WTC11 (cell line): ENCODE measurements around the gene MAGEB17. TPM values are rescaled to one million over a fixed set of nuclear protein-coding genes. Genes with fewer than 3 reads are reported as not detected.
A peak's percentile ranks its signal among the peaks of the same experiment; 100 is the strongest.

ENCODE experiments used
- ATAC-seq: fragments of 200-7000 bp; cut with Tn5 transposase; 2 replicates; pipeline ENCODE4 v1.10.0; 2021; ENCODE audit warnings: mild to moderate bottlenecking, moderate library complexity
- CTCF ChIA-PET: fragments of 300-600 bp; sonication (Branson Sonifier 250); formaldehyde crosslinking; loops from one replicate; lab custom pipeline; 2021; ENCODE audit warnings: antibody characterized with exemption; lab: Charles Lee
- POLR2A ChIA-PET: fragments of 350-600 bp; sonication (Branson Sonifier 250); formaldehyde crosslinking; loops from one replicate; lab custom pipeline; 2021; ENCODE audit warnings: antibody characterized with exemption; lab: Charles Lee
- DNase-seq: peaks from one replicate; pipeline ENCODE4 v3.0.0; 2021; ENCODE audit warnings: low spot score
- H3K27ac Mint-ChIP-seq: 2 replicates; pipeline ENCODE4 v1.8.0; 2021; ENCODE audit warnings: mixed read lengths
- H3K27me3 Mint-ChIP-seq: 2 replicates; pipeline ENCODE4 v1.8.0; 2021; ENCODE audit warnings: low read depth, mild to moderate bottlenecking, moderate library complexity, mixed read lengths
- H3K36me3 Mint-ChIP-seq: 2 replicates; pipeline ENCODE4 v1.8.0; 2021; ENCODE audit warnings: mixed read lengths
- H3K4me1 Mint-ChIP-seq: 2 replicates; pipeline ENCODE4 v1.8.0; 2022; ENCODE audit warnings: mixed read lengths
- H3K4me3 Mint-ChIP-seq: 2 replicates; pipeline ENCODE4 v1.8.0; 2021; ENCODE audit warnings: mild to moderate bottlenecking, moderate library complexity, mixed read lengths
- H3K9me3 Mint-ChIP-seq: 2 replicates; pipeline ENCODE4 v1.8.0; 2021; ENCODE audit warnings: mixed read lengths
- CREB1 ChIP-seq: sonication (generic); formaldehyde crosslinking; IDR thresholded peaks from 2 replicates; pipeline ENCODE4 v1.8.0; 2023; ENCODE audit warnings: mild to moderate bottlenecking, missing genetic modification reagents
- EMX1 ChIP-seq: fragments of 250-450 bp; sonication (Bioruptor Pico); IDR thresholded peaks from 2 replicates; pipeline ENCODE4 v1.8.0; 2021; ENCODE audit warnings: mild to moderate bottlenecking
- ESRRA ChIP-seq: sonication (generic); formaldehyde crosslinking; IDR thresholded peaks from 2 replicates; pipeline ENCODE4 v1.8.1; 2022; ENCODE audit warnings: mild to moderate bottlenecking, missing genetic modification reagents, borderline replicate concordance
- FOXK1 ChIP-seq: sonication (generic); formaldehyde crosslinking; IDR thresholded peaks from 2 replicates; pipeline ENCODE4 v1.8.0; 2022; ENCODE audit warnings: mild to moderate bottlenecking, moderate library complexity, missing genetic modification reagents
- GTF2I ChIP-seq: fragments of 250-450 bp; sonication (Bioruptor Pico); conservative IDR thresholded peaks from 2 replicates; pipeline ENCODE4 v1.4.0; 2021; ENCODE audit warnings: mild to moderate bottlenecking
- HMGA2 ChIP-seq: fragments of 250-450 bp; sonication (Bioruptor Pico); IDR thresholded peaks from 2 replicates; pipeline ENCODE4 v1.4.0; 2021; ENCODE audit warnings: mild to moderate bottlenecking, moderate library complexity
- JUN ChIP-seq: sonication (generic); formaldehyde crosslinking; IDR thresholded peaks from 2 replicates; pipeline ENCODE4 v1.8.0; 2023; ENCODE audit warnings: mild to moderate bottlenecking, missing genetic modification reagents
- SMAD4 ChIP-seq: sonication (generic); formaldehyde crosslinking; IDR thresholded peaks from 2 replicates; pipeline ENCODE4 v1.8.0; 2022; ENCODE audit warnings: mild to moderate bottlenecking, missing genetic modification reagents
- TCF7 ChIP-seq: sonication (generic); formaldehyde crosslinking; IDR thresholded peaks from 2 replicates; pipeline ENCODE4 v1.8.0; 2022; ENCODE audit warnings: mild to moderate bottlenecking, low read depth, missing genetic modification reagents, moderate library complexity
- ZNF219 ChIP-seq: sonication (generic); formaldehyde crosslinking; IDR thresholded peaks from 2 replicates; pipeline ENCODE4 v1.8.0; 2023; ENCODE audit warnings: missing genetic modification reagents, mild to moderate bottlenecking, borderline replicate concordance
- ZNF263 ChIP-seq: sonication (generic); formaldehyde crosslinking; IDR thresholded peaks from 2 replicates; pipeline ENCODE4 v1.8.1; 2022; ENCODE audit warnings: low read depth, mild to moderate bottlenecking, moderate library complexity, missing genetic modification reagents
- ZNF317 ChIP-seq: sonication (generic); formaldehyde crosslinking; IDR thresholded peaks from 2 replicates; pipeline ENCODE4 v1.8.1; 2023; ENCODE audit warnings: low read depth, mild to moderate bottlenecking, moderate library complexity, missing genetic modification reagents, borderline replicate concordance
- total RNA-seq: library from RNA; stranded (reverse); gene quantifications from 3 replicates; pipeline ENCODE4 v1.2.3, GENCODE V29; 2021
- TF ChIP-seq, protein P1 (sequence below): sonication (generic); formaldehyde crosslinking; IDR thresholded peaks from 2 replicates; pipeline ENCODE4 v1.8.0; 2023; ENCODE audit warnings: missing genetic modification reagents
- TF ChIP-seq, protein P2 (sequence below): sonication (generic); formaldehyde crosslinking; IDR thresholded peaks from 2 replicates; pipeline ENCODE4 v1.8.1; 2023; ENCODE audit warnings: mild to moderate bottlenecking, missing genetic modification reagents
- TF ChIP-seq, protein P3 (sequence below): sonication (generic); formaldehyde crosslinking; IDR thresholded peaks from 2 replicates; pipeline ENCODE4 v1.8.1; 2022; ENCODE audit warnings: low read depth, missing genetic modification reagents, borderline replicate concordance
- TF ChIP-seq, protein P4 (sequence below): sonication (generic); formaldehyde crosslinking; IDR thresholded peaks from 2 replicates; pipeline ENCODE4 v1.8.0; 2022; ENCODE audit warnings: mild to moderate bottlenecking, missing genetic modification reagents
- TF ChIP-seq, protein P5 (sequence below): fragments of 250-450 bp; sonication (Bioruptor Pico); IDR thresholded peaks from 2 replicates; pipeline ENCODE4 v1.9.0; 2021; ENCODE audit warnings: mild to moderate bottlenecking, borderline replicate concordance

Gene MAGEB17
- total RNA-seq, 1 experiment from 2014 or later = 0.63 TPM

DNA sequence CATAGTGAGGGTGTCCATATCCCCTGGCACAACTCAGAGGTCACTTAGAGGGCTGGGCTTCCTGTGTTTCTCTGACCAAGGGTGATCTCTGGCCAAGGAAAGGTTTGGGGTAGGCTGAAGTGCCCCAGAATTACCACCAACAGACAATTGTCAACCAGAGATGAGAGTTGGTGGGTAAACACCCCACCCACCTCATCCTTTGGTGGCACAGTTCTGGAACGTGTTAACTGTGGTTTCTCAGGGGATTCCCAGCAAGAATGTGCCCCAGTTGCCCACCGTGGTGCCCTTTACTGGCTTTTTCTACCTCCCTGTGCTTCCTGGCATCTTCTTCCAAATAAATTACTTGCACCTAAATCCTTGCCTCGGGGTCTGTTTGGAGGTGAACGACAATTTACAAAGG lies 26.8 kb upstream of the MAGEB17 start (continued):
- TF ChIP-seq ZNF219 (CRISPR knock-in tag) (no peak), ZNF263 (no peak), CREB1 (CRISPR knock-in tag) (no peak), GTF2I (CRISPR knock-in tag) (no peak)
- TF ChIP-seq, all 79 proteins: peak for 0

DNA sequence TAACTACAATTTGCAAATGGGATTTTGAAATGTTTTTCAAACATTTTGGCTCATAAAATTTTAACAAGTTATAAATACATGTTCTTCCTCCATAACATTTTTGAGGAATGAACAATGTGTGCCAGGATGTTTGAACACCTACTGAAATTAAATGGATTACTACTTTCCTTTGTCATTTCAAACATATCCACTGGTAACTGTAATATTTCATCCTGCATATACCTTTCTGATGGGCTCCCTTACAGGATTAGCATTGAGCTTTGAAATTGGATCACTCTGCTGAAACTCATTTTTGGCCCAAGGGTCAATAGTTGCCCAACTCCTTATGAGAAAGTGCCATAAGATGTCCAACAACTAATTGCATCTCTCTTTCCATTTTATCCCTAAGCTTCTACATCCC lies 26.3 kb upstream of the MAGEB17 start:
- H3K36me3 Mint-ChIP-seq = peaks cover 32% of the 10 kb centered on the region
- no peak for TF ChIP-seq SMAD4 (CRISPR knock-in tag)
- TF ChIP-seq TCF7 = no peak
- TF ChIP-seq, protein P1, sequence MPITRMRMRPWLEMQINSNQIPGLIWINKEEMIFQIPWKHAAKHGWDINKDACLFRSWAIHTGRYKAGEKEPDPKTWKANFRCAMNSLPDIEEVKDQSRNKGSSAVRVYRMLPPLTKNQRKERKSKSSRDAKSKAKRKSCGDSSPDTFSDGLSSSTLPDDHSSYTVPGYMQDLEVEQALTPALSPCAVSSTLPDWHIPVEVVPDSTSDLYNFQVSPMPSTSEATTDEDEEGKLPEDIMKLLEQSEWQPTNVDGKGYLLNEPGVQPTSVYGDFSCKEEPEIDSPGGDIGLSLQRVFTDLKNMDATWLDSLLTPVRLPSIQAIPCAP = no peak
- no peak for TF ChIP-seq ESRRA
- TF ChIP-seq JUN (CRISPR knock-in tag) = no peak
- no peak for TF ChIP-seq EMX1 (CRISPR knock-in tag)
- TF ChIP-seq, protein P2, sequence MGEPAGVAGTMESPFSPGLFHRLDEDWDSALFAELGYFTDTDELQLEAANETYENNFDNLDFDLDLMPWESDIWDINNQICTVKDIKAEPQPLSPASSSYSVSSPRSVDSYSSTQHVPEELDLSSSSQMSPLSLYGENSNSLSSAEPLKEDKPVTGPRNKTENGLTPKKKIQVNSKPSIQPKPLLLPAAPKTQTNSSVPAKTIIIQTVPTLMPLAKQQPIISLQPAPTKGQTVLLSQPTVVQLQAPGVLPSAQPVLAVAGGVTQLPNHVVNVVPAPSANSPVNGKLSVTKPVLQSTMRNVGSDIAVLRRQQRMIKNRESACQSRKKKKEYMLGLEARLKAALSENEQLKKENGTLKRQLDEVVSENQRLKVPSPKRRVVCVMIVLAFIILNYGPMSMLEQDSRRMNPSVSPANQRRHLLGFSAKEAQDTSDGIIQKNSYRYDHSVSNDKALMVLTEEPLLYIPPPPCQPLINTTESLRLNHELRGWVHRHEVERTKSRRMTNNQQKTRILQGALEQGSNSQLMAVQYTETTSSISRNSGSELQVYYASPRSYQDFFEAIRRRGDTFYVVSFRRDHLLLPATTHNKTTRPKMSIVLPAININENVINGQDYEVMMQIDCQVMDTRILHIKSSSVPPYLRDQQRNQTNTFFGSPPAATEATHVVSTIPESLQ = no peak
- TF ChIP-seq, protein P3, sequence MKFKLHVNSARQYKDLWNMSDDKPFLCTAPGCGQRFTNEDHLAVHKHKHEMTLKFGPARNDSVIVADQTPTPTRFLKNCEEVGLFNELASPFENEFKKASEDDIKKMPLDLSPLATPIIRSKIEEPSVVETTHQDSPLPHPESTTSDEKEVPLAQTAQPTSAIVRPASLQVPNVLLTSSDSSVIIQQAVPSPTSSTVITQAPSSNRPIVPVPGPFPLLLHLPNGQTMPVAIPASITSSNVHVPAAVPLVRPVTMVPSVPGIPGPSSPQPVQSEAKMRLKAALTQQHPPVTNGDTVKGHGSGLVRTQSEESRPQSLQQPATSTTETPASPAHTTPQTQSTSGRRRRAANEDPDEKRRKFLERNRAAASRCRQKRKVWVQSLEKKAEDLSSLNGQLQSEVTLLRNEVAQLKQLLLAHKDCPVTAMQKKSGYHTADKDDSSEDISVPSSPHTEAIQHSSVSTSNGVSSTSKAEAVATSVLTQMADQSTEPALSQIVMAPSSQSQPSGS (CRISPR knock-in tag) = no peak
- TF ChIP-seq HMGA2 (CRISPR knock-in tag) = no peak
- TF ChIP-seq, protein P4, sequence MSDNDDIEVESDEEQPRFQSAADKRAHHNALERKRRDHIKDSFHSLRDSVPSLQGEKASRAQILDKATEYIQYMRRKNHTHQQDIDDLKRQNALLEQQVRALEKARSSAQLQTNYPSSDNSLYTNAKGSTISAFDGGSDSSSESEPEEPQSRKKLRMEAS (CRISPR knock-in tag) = no peak
- TF ChIP-seq ZNF263 = no peak
- TF ChIP-seq, protein P5, sequence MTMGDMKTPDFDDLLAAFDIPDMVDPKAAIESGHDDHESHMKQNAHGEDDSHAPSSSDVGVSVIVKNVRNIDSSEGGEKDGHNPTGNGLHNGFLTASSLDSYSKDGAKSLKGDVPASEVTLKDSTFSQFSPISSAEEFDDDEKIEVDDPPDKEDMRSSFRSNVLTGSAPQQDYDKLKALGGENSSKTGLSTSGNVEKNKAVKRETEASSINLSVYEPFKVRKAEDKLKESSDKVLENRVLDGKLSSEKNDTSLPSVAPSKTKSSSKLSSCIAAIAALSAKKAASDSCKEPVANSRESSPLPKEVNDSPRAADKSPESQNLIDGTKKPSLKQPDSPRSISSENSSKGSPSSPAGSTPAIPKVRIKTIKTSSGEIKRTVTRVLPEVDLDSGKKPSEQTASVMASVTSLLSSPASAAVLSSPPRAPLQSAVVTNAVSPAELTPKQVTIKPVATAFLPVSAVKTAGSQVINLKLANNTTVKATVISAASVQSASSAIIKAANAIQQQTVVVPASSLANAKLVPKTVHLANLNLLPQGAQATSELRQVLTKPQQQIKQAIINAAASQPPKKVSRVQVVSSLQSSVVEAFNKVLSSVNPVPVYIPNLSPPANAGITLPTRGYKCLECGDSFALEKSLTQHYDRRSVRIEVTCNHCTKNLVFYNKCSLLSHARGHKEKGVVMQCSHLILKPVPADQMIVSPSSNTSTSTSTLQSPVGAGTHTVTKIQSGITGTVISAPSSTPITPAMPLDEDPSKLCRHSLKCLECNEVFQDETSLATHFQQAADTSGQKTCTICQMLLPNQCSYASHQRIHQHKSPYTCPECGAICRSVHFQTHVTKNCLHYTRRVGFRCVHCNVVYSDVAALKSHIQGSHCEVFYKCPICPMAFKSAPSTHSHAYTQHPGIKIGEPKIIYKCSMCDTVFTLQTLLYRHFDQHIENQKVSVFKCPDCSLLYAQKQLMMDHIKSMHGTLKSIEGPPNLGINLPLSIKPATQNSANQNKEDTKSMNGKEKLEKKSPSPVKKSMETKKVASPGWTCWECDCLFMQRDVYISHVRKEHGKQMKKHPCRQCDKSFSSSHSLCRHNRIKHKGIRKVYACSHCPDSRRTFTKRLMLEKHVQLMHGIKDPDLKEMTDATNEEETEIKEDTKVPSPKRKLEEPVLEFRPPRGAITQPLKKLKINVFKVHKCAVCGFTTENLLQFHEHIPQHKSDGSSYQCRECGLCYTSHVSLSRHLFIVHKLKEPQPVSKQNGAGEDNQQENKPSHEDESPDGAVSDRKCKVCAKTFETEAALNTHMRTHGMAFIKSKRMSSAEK (CRISPR knock-in tag) = no peak
- TF ChIP-seq ZNF317 (CRISPR knock-in tag) = no peak
- no peak for TF ChIP-seq FOXK1 (CRISPR knock-in tag)
- peaks cover 24% of the 10 kb centered on the region for H3K9me3 Mint-ChIP-seq
- ChIA-PET POLR2A (no interaction called here), CTCF (no interaction called here)
- no peak overlapping the region for H3K4me3 Mint-ChIP-seq
- H3K27ac Mint-ChIP-seq = peak overlapping the region; percentile 33; the same call in 1 of the 2 replicates
- H3K4me1 Mint-ChIP-seq = peaks cover 7% of the 10 kb centered on the region
- DNase-seq (no peak), ATAC-seq (no peak)
- H3K27me3 Mint-ChIP-seq = no peaks in the 10 kb centered on the region
